GM12878 (cell line): ENCODE data around the gene CHD9. TPM values are rescaled to one million over a fixed set of nuclear protein-coding genes. Genes with fewer than 3 reads are reported as not detected.

Experiments used
- ATAC-seq: fragments of 200-7000 bp; cut with Tn5 transposase; 3 replicates; pipeline ENCODE4 v1.9.1; 2020; ENCODE audit warnings: mild to moderate bottlenecking, moderate library complexity
- BruUV-seq: library from RNA; stranded (reverse); fragments of 400-500 nt; replicated peaks from 2 replicates; lab custom pipeline; 2021; lab: Mats Ljungman, UMichigan
- CTCF ChIA-PET: fragments of 300-600 bp; sonication (Branson Sonifier 250); formaldehyde crosslinking; extraction: SDS; loops from one replicate; lab custom pipeline; 2021; ENCODE audit warnings: inconsistent platforms; lab: Yijun Ruan, JAX
- POLR2A ChIA-PET: fragments of 350-600 bp; formaldehyde crosslinking; extraction: SDS; loops from one replicate; lab custom pipeline; 2021; ENCODE audit warnings: inconsistent platforms; lab: Charles Lee
- RAD21 ChIA-PET: fragments of 300-600 bp; sonication (Branson Sonifier 250); formaldehyde crosslinking; loops from one replicate; lab custom pipeline; 2023; ENCODE audit warnings: antibody characterized with exemption; ENCODE audit not compliant: unreplicated experiment; lab: Charles Lee
- SMC1A ChIA-PET: fragments of 300-600 bp; sonication (Branson Sonifier 250); formaldehyde crosslinking; loops from one replicate; lab custom pipeline; 2023; ENCODE audit not compliant: unreplicated experiment, uncharacterized antibody; lab: Charles Lee
- DNase-seq: peaks from one replicate; pipeline ENCODE4 v3.0.0-alpha.2; 2011; ENCODE audit warnings: low read depth, low spot score
- FAIRE-seq: peaks from 3 replicates; lab custom pipeline; 2011; peaks lifted over from hg19 to GRCh38; lab: Jason Lieb, UNC
- H2AFZ ChIP-seq: 2 replicates; pipeline ENCODE4 v1.6.0; 2011; ENCODE audit warnings: low read depth, low read length, control low read depth; ENCODE audit not compliant: control insufficient read depth
- H3K27ac ChIP-seq: 2 replicates; pipeline ENCODE4 v1.5.1; 2011; ENCODE audit warnings: control low read depth; ENCODE audit not compliant: control insufficient read depth, insufficient read depth
- H3K27me3 ChIP-seq, 2 experiments: replicated peaks in 1 of 2; 2 replicates each; pipeline versions ENCODE4 v1.6.0 to v1.6.1; 2011; ENCODE audit warnings: low read length in 1 of 2; ENCODE audit not compliant: control insufficient read depth in 2 of 2, insufficient read depth in 2 of 2
- H3K36me3 ChIP-seq, 2 experiments: 2 replicates each; pipeline ENCODE4 v1.5.1; 2011; ENCODE audit warnings: low read length in 1 of 2; ENCODE audit not compliant: control insufficient read depth in 2 of 2, insufficient read depth in 2 of 2
- H3K4me1 ChIP-seq: 2 replicates; pipeline ENCODE4 v1.6.1; 2011; ENCODE audit warnings: mild to moderate bottlenecking, low read length, moderate library complexity, mixed read lengths; ENCODE audit not compliant: control insufficient read depth, insufficient read depth
- H3K4me2 ChIP-seq: 2 replicates; pipeline ENCODE4 v1.6.0; 2011; ENCODE audit warnings: control low read depth; ENCODE audit not compliant: control insufficient read depth, insufficient read depth
- H3K4me3 ChIP-seq: fragments of 200-600 bp; sonication (generic); 2 replicates; pipeline ENCODE4 v1.5.1; 2016
- H3K79me2 ChIP-seq: 2 replicates; pipeline ENCODE4 v1.6.0; 2011; ENCODE audit warnings: low read length; ENCODE audit not compliant: control insufficient read depth, insufficient read depth
- H3K9ac ChIP-seq: 2 replicates; pipeline ENCODE4 v1.8.0; 2011; ENCODE audit warnings: low read length, control low read depth, mixed read lengths; ENCODE audit not compliant: control insufficient read depth, insufficient read depth
- H3K9me3 ChIP-seq: replicated peaks from 3 replicates; pipeline ENCODE4 v1.5.1; 2011; ENCODE audit warnings: mild to moderate bottlenecking, low read length; ENCODE audit not compliant: control insufficient read depth, insufficient read depth
- H4K20me1 ChIP-seq: 2 replicates; pipeline ENCODE4 v1.6.0; 2011; ENCODE audit not compliant: control insufficient read depth, insufficient read depth
- ATF3 ChIP-seq: IDR thresholded peaks from 2 replicates; pipeline ENCODE4 v1.6.1; 2011; ENCODE audit warnings: low read depth, mild to moderate bottlenecking, low read length, moderate library complexity, borderline replicate concordance; ENCODE audit errors: extremely low read depth
- BCL11A ChIP-seq: IDR thresholded peaks from 2 replicates; pipeline ENCODE4 v1.6.1; 2011; ENCODE audit warnings: low read depth, low read length
- CEBPB ChIP-seq, 2 experiments: fragments of 150-350 bp in 1 of 2; IDR thresholded peaks; 2 replicates each; pipeline ENCODE4 v1.6.1; 2012 to 2014; ENCODE audit warnings: low read depth in 2 of 2, low read length in 2 of 2, borderline replicate concordance in 1 of 2, inconsistent platforms in 1 of 2
- ELK1 ChIP-seq: IDR thresholded peaks from 2 replicates; pipeline ENCODE4 v1.6.1; 2012; ENCODE audit warnings: low read depth, low read length, improper control_type of control experiment
- HCFC1 ChIP-seq: fragments of 150-350 bp; IDR thresholded peaks from 2 replicates; pipeline ENCODE4 v1.6.1; 2014; ENCODE audit warnings: low read length
- KLF5 ChIP-seq: fragments of 450-650 bp; IDR thresholded peaks from 2 replicates; pipeline ENCODE4 v1.6.1; 2014; ENCODE audit warnings: mild to moderate bottlenecking; ENCODE audit not compliant: partially characterized antibody
- MYB ChIP-seq: fragments of 150-350 bp; IDR thresholded peaks from 2 replicates; pipeline ENCODE4 v1.6.1; 2014; ENCODE audit warnings: mild to moderate bottlenecking, low read depth, low read length, borderline replicate concordance
- PBX3 ChIP-seq: IDR thresholded peaks from 2 replicates; pipeline ENCODE4 v1.6.1; 2011; ENCODE audit warnings: mild to moderate bottlenecking, low read depth, low read length, moderate library complexity; ENCODE audit not compliant: insufficient replicate concordance
- RFX5 ChIP-seq: IDR thresholded peaks from 2 replicates; pipeline ENCODE4 v1.6.1; 2011; ENCODE audit warnings: low read depth, low read length, improper control_type of control experiment
- SREBF2 ChIP-seq: IDR thresholded peaks from 2 replicates; pipeline ENCODE4 v1.6.1; 2012; ENCODE audit warnings: mild to moderate bottlenecking, low read length
- TBL1XR1 ChIP-seq: IDR thresholded peaks from 2 replicates; pipeline ENCODE4 v1.6.1; 2012; ENCODE audit warnings: low read depth, low read length, improper control_type of control experiment
- ZBTB11 ChIP-seq: fragments of 450-650 bp; formaldehyde crosslinking; IDR thresholded peaks from 2 replicates; pipeline ENCODE4 v1.5.0; 2022; ENCODE audit warnings: mild to moderate bottlenecking, missing genetic modification characterization
- ZBTB40 ChIP-seq: fragments of 450-650 bp; IDR thresholded peaks from 2 replicates; pipeline ENCODE4 v1.6.1; 2016; ENCODE audit warnings: mild to moderate bottlenecking, moderate library complexity, borderline replicate concordance
- WGBS: methylation state at CpG from one replicate; pipeline ENCODE4 v1.1.6; 2016; ENCODE audit warnings: low lambda C conversion rate; ENCODE audit not compliant: insufficient replicate concordance, insufficient coverage; ENCODE audit errors: missing lambda C conversion rate; 5-methylcytosine and 5-hydroxymethylcytosine counted together
- in situ Hi-C: fragments of 300-500 bp; cut with MboI; formaldehyde crosslinking; loops from 9 replicates; pipeline ENCODE4 v1.14.3; 2018; ENCODE audit warnings: mixed read lengths
- intact Hi-C: fragments of 100-400 bp; cut with micrococcal nuclease; formaldehyde crosslinking; loops from one replicate; pipeline ENCODE4 v1.14.2; 2022; ENCODE audit not compliant: unreplicated experiment
- polyA plus RNA-seq, 11 experiments: library from polyadenylated mRNA; depleted of rRNA in 4 of 11; unstranded in 6 of 11; stranded (reverse) in 5 of 11; fragments of >200 nt; fragmentation: Nextera tagmentation in 4 of 11; fragmentation: Illumina TruSeq in 1 of 11; extraction: Ambion mirVana in 4 of 11; extraction: Trizol in 1 of 11; gene quantifications; 1 replicate in 1 of 11; 2 replicates in 10 of 11; pipeline versions ENCODE4 v1.2.1 to v1.2.3, GENCODE V29; 2011 to 2016; ENCODE audit warnings: inconsistent platforms in 2 of 11, missing spikeins in 2 of 11, low read depth in 1 of 11
- total RNA-seq, 4 experiments: library from RNA; depleted of rRNA in 3 of 4; stranded (reverse); fragments of >200 nt in 3 of 4; fragmentation: Illumina TruSeq in 1 of 4; extraction: Trizol in 1 of 4; gene quantifications; 2 replicates each; pipeline versions ENCODE4 v1.2.1 to v1.2.3, GENCODE V29; 2013 to 2021

CHD9 gene
- total and polyA plus RNA-seq, 10 of the 15 experiments (the other 5 are each of a cell fraction or from before 2014, with no cell fraction given) = 29.2 to 95.7 (median 54.3) TPM

GRCh38 chr16:53357955-53358354, 303.2 kb downstream of the CHD9 start:
- H3K4me3 ChIP-seq = no peak overlapping the region
- ATAC-seq (no peak), DNase-seq (no peak), FAIRE-seq (no peak)
- ChIA-PET SMC1A (no interaction called here), POLR2A (interaction anchor here (1.0 kb wide), 1 partner anchor 88 kb away, joined by 5 read pairs; no protein-coding TSS in a partner anchor), CTCF (no interaction called here), RAD21 (no interaction called here)
- no peaks in the 10 kb centered on the region for H3K4me1 ChIP-seq
- in situ Hi-C loops = no loop called here
- H3K27ac ChIP-seq = no peak overlapping the region
- H3K9ac ChIP-seq = no peak overlapping the region
- WGBS = 45% methylated on average over 4 of the region's 4 CpGs
- H4K20me1 ChIP-seq = no peaks in the 10 kb centered on the region
- H3K4me2 ChIP-seq = no peak overlapping the region
- no peak overlapping the region for H2AFZ ChIP-seq
- H3K79me2 ChIP-seq = no peaks in the 10 kb centered on the region
- intact Hi-C loops = no loop called here
- H3K9me3 ChIP-seq = no peaks in the 10 kb centered on the region
- H3K27me3 ChIP-seq = no peaks in the 10 kb centered on the region
- H3K36me3 ChIP-seq = no peaks in the 10 kb centered on the region
- no TSS peak for BruUV-seq
- TF ChIP-seq KLF5 (no peak), BCL11A (no peak), ZBTB40 (no peak), ELK1 (no peak), RFX5 (no peak), MYB (no peak), ATF3 (no peak), SREBF2 (no peak), HCFC1 (no peak), ZBTB11 (CRISPR knock-in tag) (no peak), CEBPB (IDR thresholded peaks at IDR 0.05; ENCODE audit: borderline replicate concordance in 1 of 2, low read depth in 2 of 2, low read length in 2 of 2) (no peak), PBX3 (no peak), TBL1XR1 (no peak)
